SK-N-SH (cell line): Measurements from ENCODE around the gene ARF4. TPM values are rescaled to one million over a fixed set of nuclear protein-coding genes. Genes with fewer than 3 reads are reported as not detected.
A peak's percentile ranks its signal among the peaks of the same experiment; 100 is the strongest.

Experiments used
- CTCF ChIA-PET: fragments of 300-600, 350-600 bp; formaldehyde crosslinking; extraction: SDS; loops from one replicate; lab custom pipeline; 2021; lab: Yijun Ruan, JAX
- POLR2A ChIA-PET: fragments of 350-600 bp; sonication (Branson Sonifier 250); formaldehyde crosslinking; extraction: SDS; loops from one replicate; lab custom pipeline; 2020; ENCODE audit warnings: antibody characterized with exemption, inconsistent platforms; lab: Yijun Ruan, JAX
- DNase-seq: peaks from one replicate; pipeline ENCODE4 v3.0.0; 2012
- H2AFZ ChIP-seq: fragments of 200-600 bp; sonication (generic); 2 replicates; pipeline ENCODE4 v1.8.1; 2016; ENCODE audit warnings: antibody characterized with exemption, mild to moderate bottlenecking, low read depth
- H3F3A ChIP-seq: fragments of 200-600 bp; sonication (generic); replicated peaks from 2 replicates; pipeline ENCODE3; 2016; ENCODE audit warnings: antibody characterized with exemption, mild to moderate bottlenecking; ENCODE audit not compliant: insufficient read depth
- H3K27ac ChIP-seq, 2 experiments: fragments of 200-500 bp in 1 of 2; fragments of 200-600 bp in 1 of 2; sonication (Bioruptor generic) in 1 of 2; sonication (generic), shearing (Covaris generic) in 1 of 2; 2 replicates each; pipeline versions ENCODE4 v1.5.1 to v1.6.1; 2014 to 2016; ENCODE audit warnings: low read depth in 2 of 2, inconsistent platforms in 1 of 2, low read length in 1 of 2, mild to moderate bottlenecking in 1 of 2, mixed read lengths in 1 of 2
- H3K27me3 ChIP-seq: fragments of 200-600 bp; sonication (generic), shearing (Covaris generic); 2 replicates; pipeline ENCODE4 v1.6.1; 2016; ENCODE audit warnings: mixed run types; ENCODE audit not compliant: insufficient read depth
- H3K36me3 ChIP-seq, 2 experiments: fragments of 200-500 bp in 1 of 2; fragments of 200-600 bp in 1 of 2; sonication (Bioruptor generic) in 1 of 2; sonication (generic) in 1 of 2; replicated peaks in 1 of 2; 2 replicates each; pipeline versions ENCODE3 to v1.5.1; 2014 to 2016; ENCODE audit warnings: low read length in 1 of 2, mild to moderate bottlenecking in 1 of 2; ENCODE audit not compliant: insufficient read depth in 2 of 2, control insufficient read depth in 1 of 2
- H3K4me1 ChIP-seq, 2 experiments: fragments of 200-500 bp in 1 of 2; fragments of 200-600 bp in 1 of 2; sonication (Bioruptor generic) in 1 of 2; sonication (generic), shearing (Covaris generic) in 1 of 2; 2 replicates each; pipeline versions ENCODE4 v1.5.1 to v1.6.1; 2014 to 2016; ENCODE audit warnings: low read depth in 1 of 2, low read length in 1 of 2, mixed run types in 1 of 2; ENCODE audit not compliant: insufficient read depth in 2 of 2, control insufficient read depth in 1 of 2
- H3K4me2 ChIP-seq: fragments of 200-600 bp; sonication (generic), shearing (Covaris generic); 2 replicates; pipeline ENCODE4 v1.6.1; 2017; ENCODE audit warnings: mixed run types
- H3K4me3 ChIP-seq, 2 experiments: fragments of 200-500 bp in 1 of 2; fragments of 200-600 bp in 1 of 2; sonication (Bioruptor generic) in 1 of 2; sonication (generic), shearing (Covaris generic) in 1 of 2; 2 replicates each; pipeline versions ENCODE4 v1.5.1 to v1.8.1; 2014 to 2016; ENCODE audit warnings: low read depth in 2 of 2, inconsistent platforms in 1 of 2, low read length in 1 of 2, mild to moderate bottlenecking in 1 of 2, mixed read lengths in 1 of 2, moderate library complexity in 1 of 2
- H3K79me2 ChIP-seq: fragments of 200-600 bp; sonication (generic); 2 replicates; pipeline ENCODE4 v1.8.1; 2017; ENCODE audit warnings: mild to moderate bottlenecking; ENCODE audit not compliant: insufficient read depth
- H3K9ac ChIP-seq: fragments of 200-600 bp; sonication (generic); 2 replicates; pipeline ENCODE4 v1.6.1; 2017; ENCODE audit warnings: mixed run types
- H3K9me2 ChIP-seq: fragments of 200-600 bp; sonication (generic); 2 replicates; pipeline ENCODE4 v1.6.1; 2017; ENCODE audit warnings: mixed run types
- H3K9me3 ChIP-seq: fragments of 200-600 bp; sonication (generic); 2 replicates; pipeline ENCODE4 v1.6.1; 2017; ENCODE audit warnings: mixed run types, mild to moderate bottlenecking, moderate library complexity
- H4K20me1 ChIP-seq: fragments of 200-600 bp; sonication (generic); 2 replicates; pipeline ENCODE4 v1.6.1; 2017; ENCODE audit warnings: mild to moderate bottlenecking, mixed run types; ENCODE audit not compliant: insufficient read depth
- ELF1 ChIP-seq: IDR thresholded peaks from 2 replicates; pipeline ENCODE4 v1.4.0; 2012
- FOSL2 ChIP-seq: IDR thresholded peaks from 2 replicates; pipeline ENCODE4 v1.4.0; 2012; ENCODE audit warnings: low read depth, mild to moderate bottlenecking, moderate library complexity, borderline replicate concordance
- GABPA ChIP-seq: IDR thresholded peaks from 2 replicates; pipeline ENCODE4 v1.4.0; 2012; ENCODE audit warnings: low read depth, mild to moderate bottlenecking
- GATA2 ChIP-seq: sonication (generic); formaldehyde crosslinking; IDR thresholded peaks from 2 replicates; pipeline ENCODE4 v1.5.0; 2020; ENCODE audit warnings: mild to moderate bottlenecking, missing genetic modification reagents
- JUND ChIP-seq: IDR thresholded peaks from 2 replicates; pipeline ENCODE4 v1.4.0; 2012
- MXI1 ChIP-seq: IDR thresholded peaks from 2 replicates; pipeline ENCODE4 v1.6.1; 2012; ENCODE audit warnings: mild to moderate bottlenecking, low read depth, low read length, improper control_type of control experiment
- POLR2AphosphoS5 ChIP-seq: IDR thresholded peaks from 2 replicates; pipeline ENCODE4 v1.6.1; 2012; ENCODE audit warnings: low read depth, low read length
- RAD21 ChIP-seq: IDR thresholded peaks from 2 replicates; pipeline ENCODE4 v1.6.1; 2012; ENCODE audit warnings: mild to moderate bottlenecking, low read length
- RCOR1 ChIP-seq: fragments of 150-350 bp; IDR thresholded peaks from 2 replicates; pipeline ENCODE4 v1.6.1; 2017; ENCODE audit warnings: antibody characterized with exemption, low read length
- RFX5 ChIP-seq: IDR thresholded peaks from 2 replicates; pipeline ENCODE4 v1.6.1; 2012; ENCODE audit warnings: mild to moderate bottlenecking, improper control_type of control experiment, low read length
- SIN3A ChIP-seq: IDR thresholded peaks from 2 replicates; pipeline ENCODE4 v1.6.1; 2012; ENCODE audit warnings: low read depth, mild to moderate bottlenecking, low read length, moderate library complexity, borderline replicate concordance
- TCF12 ChIP-seq: IDR thresholded peaks from 2 replicates; pipeline ENCODE4 v1.4.0; 2012
- YY1 ChIP-seq: IDR thresholded peaks from 2 replicates; pipeline ENCODE4 v1.4.0; 2012; ENCODE audit warnings: low read depth, mild to moderate bottlenecking
- WGBS: methylation state at CpG from one replicate; pipeline ENCODE4 v1.1.6; 2017; ENCODE audit warnings: low lambda C conversion rate; 5-methylcytosine and 5-hydroxymethylcytosine counted together
- polyA plus RNA-seq, 3 experiments: library from polyadenylated mRNA; depleted of rRNA; stranded (reverse); fragments of >200 nt; gene quantifications; 2 replicates each; pipeline ENCODE4 v1.2.3, GENCODE V29; 2012
- TF ChIP-seq, protein P1 (sequence below): fragments of 150-350 bp; IDR thresholded peaks from 2 replicates; pipeline ENCODE4 v1.6.1; 2016; ENCODE audit warnings: mild to moderate bottlenecking, low read depth, low read length
- TF ChIP-seq, protein P2 (sequence below): IDR thresholded peaks from 2 replicates; pipeline ENCODE4 v1.4.0; 2012; ENCODE audit warnings: low read depth, borderline replicate concordance
- TF ChIP-seq, protein P3 (sequence below): IDR thresholded peaks from 2 replicates; pipeline ENCODE4 v1.6.1; 2012; ENCODE audit warnings: mild to moderate bottlenecking, low read depth, low read length, moderate library complexity

Gene ARF4
- polyA plus RNA-seq, 1 of the 3 experiments (the other 2 are of a cell fraction): 150 TPM

DNA sequence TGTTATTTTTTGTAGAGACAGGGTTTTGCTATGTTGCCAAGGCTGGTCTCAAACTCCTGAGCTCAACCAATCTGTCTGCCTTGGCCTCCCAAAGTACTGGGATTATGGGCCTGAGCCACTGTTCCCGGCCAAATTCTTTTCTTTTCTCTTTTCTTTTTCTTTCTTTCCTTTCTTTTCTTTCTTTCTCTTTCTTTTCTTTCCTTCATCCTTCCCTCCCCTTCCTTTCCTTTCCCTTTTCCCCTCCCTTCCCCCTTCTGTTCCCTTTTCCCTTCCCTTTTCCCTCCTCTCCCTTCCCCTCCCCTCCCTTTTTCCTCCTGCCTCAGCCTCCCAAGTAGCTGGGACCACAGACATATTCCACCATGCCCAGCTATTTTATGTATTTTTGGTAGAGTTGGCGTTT is 3.1 kb upstream of the ARF4 start:
- POLR2A ChIA-PET: no interaction called here
- Histone ChIP-seq H3K9ac (no peak overlapping the region), H3K36me3 (peaks cover 2 to 17% of the 10 kb centered on the region in 2 experiments), H2AFZ (no peak overlapping the region), H3K4me3 (no peak overlapping the region), H3K27ac (no peak overlapping the region), H3K79me2 (peaks cover 38% of the 10 kb centered on the region), H4K20me1 (peaks cover 13% of the 10 kb centered on the region), H3K9me3 (no peaks in the 10 kb centered on the region), H3K4me1 (peaks cover 0 to 5% of the 10 kb centered on the region in 2 experiments; a peak in 3 of 4 replicates), H3K27me3 (no peaks in the 10 kb centered on the region), H3K9me2 (no peaks in the 10 kb centered on the region), H3K4me2 (no peak overlapping the region), H3F3A (peaks cover 28% of the 10 kb centered on the region)
- no peak for TF ChIP-seq MXI1
- TF ChIP-seq ELF1: no peak
- CTCF ChIA-PET: no interaction called here
- no peak for DNase-seq
- WGBS: 90% methylated on average over 2 of the region's 2 CpGs

DNA sequence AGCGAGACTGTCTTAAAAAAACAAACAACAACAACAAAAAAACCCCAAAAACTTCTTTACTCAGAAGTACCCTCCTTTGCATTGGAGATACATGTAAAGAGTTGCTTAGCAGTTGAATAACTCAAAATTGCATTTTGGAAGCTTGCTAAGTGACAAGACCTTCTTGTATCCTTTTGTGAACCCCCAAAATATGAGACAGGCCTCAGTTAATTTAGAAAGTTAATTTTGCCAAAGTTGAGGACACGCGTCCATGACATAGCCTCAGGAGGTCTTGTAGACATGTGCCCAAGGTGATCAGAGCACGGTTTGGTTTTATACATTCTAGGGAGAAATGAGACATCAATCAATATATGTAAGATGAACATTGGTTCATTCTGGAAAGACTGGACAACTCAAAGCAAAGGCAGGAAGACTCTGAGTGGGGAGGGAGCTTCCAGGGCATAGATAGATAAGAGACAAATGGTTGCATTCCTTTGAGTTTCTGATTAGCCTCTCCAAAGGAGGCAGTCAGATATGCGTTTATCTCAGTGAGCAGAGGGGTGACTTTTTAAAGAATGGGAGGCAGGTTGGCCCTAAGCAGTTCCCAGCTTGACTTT is 1.7 kb upstream of the ARF4 start:
- no peak for TF ChIP-seq POLR2AphosphoS5
- no peak for TF ChIP-seq GABPA
- TF ChIP-seq, protein P1, sequence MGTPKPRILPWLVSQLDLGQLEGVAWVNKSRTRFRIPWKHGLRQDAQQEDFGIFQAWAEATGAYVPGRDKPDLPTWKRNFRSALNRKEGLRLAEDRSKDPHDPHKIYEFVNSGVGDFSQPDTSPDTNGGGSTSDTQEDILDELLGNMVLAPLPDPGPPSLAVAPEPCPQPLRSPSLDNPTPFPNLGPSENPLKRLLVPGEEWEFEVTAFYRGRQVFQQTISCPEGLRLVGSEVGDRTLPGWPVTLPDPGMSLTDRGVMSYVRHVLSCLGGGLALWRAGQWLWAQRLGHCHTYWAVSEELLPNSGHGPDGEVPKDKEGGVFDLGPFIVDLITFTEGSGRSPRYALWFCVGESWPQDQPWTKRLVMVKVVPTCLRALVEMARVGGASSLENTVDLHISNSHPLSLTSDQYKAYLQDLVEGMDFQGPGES: no peak
- TF ChIP-seq, protein P2, sequence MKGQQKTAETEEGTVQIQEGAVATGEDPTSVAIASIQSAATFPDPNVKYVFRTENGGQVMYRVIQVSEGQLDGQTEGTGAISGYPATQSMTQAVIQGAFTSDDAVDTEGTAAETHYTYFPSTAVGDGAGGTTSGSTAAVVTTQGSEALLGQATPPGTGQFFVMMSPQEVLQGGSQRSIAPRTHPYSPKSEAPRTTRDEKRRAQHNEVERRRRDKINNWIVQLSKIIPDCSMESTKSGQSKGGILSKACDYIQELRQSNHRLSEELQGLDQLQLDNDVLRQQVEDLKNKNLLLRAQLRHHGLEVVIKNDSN: no peak
- no peak for TF ChIP-seq SIN3A
- no peak for TF ChIP-seq RFX5
- TF ChIP-seq YY1: no peak
- TF ChIP-seq RAD21: no peak
- TF ChIP-seq GATA2 (CRISPR knock-in tag): no peak
- no peak for TF ChIP-seq FOSL2
- no peak for TF ChIP-seq TCF12
- TF ChIP-seq, protein P3, sequence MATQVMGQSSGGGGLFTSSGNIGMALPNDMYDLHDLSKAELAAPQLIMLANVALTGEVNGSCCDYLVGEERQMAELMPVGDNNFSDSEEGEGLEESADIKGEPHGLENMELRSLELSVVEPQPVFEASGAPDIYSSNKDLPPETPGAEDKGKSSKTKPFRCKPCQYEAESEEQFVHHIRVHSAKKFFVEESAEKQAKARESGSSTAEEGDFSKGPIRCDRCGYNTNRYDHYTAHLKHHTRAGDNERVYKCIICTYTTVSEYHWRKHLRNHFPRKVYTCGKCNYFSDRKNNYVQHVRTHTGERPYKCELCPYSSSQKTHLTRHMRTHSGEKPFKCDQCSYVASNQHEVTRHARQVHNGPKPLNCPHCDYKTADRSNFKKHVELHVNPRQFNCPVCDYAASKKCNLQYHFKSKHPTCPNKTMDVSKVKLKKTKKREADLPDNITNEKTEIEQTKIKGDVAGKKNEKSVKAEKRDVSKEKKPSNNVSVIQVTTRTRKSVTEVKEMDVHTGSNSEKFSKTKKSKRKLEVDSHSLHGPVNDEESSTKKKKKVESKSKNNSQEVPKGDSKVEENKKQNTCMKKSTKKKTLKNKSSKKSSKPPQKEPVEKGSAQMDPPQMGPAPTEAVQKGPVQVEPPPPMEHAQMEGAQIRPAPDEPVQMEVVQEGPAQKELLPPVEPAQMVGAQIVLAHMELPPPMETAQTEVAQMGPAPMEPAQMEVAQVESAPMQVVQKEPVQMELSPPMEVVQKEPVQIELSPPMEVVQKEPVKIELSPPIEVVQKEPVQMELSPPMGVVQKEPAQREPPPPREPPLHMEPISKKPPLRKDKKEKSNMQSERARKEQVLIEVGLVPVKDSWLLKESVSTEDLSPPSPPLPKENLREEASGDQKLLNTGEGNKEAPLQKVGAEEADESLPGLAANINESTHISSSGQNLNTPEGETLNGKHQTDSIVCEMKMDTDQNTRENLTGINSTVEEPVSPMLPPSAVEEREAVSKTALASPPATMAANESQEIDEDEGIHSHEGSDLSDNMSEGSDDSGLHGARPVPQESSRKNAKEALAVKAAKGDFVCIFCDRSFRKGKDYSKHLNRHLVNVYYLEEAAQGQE: no peak
- no peak for TF ChIP-seq RCOR1
- no peak for TF ChIP-seq JUND

More for the DNA sequence above, 1.7 kb upstream of the ARF4 start:
- H3K27me3 ChIP-seq: no peaks in the 10 kb centered on the region
- peaks cover 28% of the 10 kb centered on the region for H3F3A ChIP-seq
- no peaks in the 10 kb centered on the region for H3K9me2 ChIP-seq
- peak overlapping the region in 1 of 2 experiments; percentile 100; a peak in 2 of 4 replicates for H3K27ac ChIP-seq
- H3K36me3 ChIP-seq: peaks cover 7 to 25% of the 10 kb centered on the region in 2 experiments
- H3K79me2 ChIP-seq: peaks cover 51% of the 10 kb centered on the region
- H3K9ac ChIP-seq: peak overlapping the region; percentile 87
- H2AFZ ChIP-seq: peak overlapping the region; percentile 64
- peak overlapping the region; percentile 94 for H3K4me2 ChIP-seq
- peak overlapping the region; percentile 66 to 71 for H3K4me3 ChIP-seq
- POLR2A ChIA-PET: interaction anchor here (3.5 kb wide), 1 partner anchor 43 kb away, joined by 19 read pairs; the partner anchor contains the start of gene PDE12
- H4K20me1 ChIP-seq: peaks cover 26% of the 10 kb centered on the region
- H3K9me3 ChIP-seq: no peaks in the 10 kb centered on the region
- 71% methylated on average over 5 of the region's 5 CpGs for WGBS
- H3K4me1 ChIP-seq: peaks cover 3 to 9% of the 10 kb centered on the region in 2 experiments; a peak in 3 of 4 replicates
- DNase-seq: no peak
- CTCF ChIA-PET: interaction anchor here (1.0 kb wide), 1 partner anchor 499 kb away, joined by 3 read pairs; no protein-coding TSS in a partner anchor
